H1 (cell line): ENCODE measurements around the gene AUH. TPM values are rescaled to one million over a fixed set of nuclear protein-coding genes. Genes with fewer than 3 reads are reported as not detected.

Experiments
- CTCF ChIA-PET: fragments of 300-600 bp; sonication (Branson Sonifier 250); formaldehyde crosslinking; loops from one replicate; lab custom pipeline; 2021; ENCODE audit not compliant: partially characterized antibody; lab: Charles Lee
- POLR2A ChIA-PET: fragments of 300-600 bp; sonication (Branson Sonifier 250); formaldehyde crosslinking; loops from one replicate; lab custom pipeline; 2021; ENCODE audit warnings: inconsistent platforms; ENCODE audit not compliant: partially characterized antibody; lab: Charles Lee
- DNase-seq, 2 experiments: peaks; one replicate each; pipeline versions ENCODE4 v3.0.0 to v3.0.0-alpha.2; 2010 to 2022; ENCODE audit warnings: low spot score in 2 of 2, low read depth in 1 of 2, mixed read lengths in 1 of 2
- FAIRE-seq: peaks from 2 replicates; lab custom pipeline; 2011; peaks lifted over from hg19 to GRCh38; lab: Jason Lieb, UNC
- H2AFZ ChIP-seq: 2 replicates; pipeline ENCODE4 v1.8.1; 2012; ENCODE audit warnings: low read length, inconsistent platforms
- H2AK5ac ChIP-seq: 2 replicates; pipeline ENCODE4 v1.6.1; 2013; ENCODE audit warnings: low read depth, low read length
- H2BK120ac ChIP-seq: replicated peaks from 2 replicates; pipeline ENCODE3; 2013; ENCODE audit warnings: low read depth, low read length, inconsistent platforms
- H2BK12ac ChIP-seq: 2 replicates; pipeline ENCODE4 v1.6.1; 2013; ENCODE audit warnings: low read depth, low read length
- H2BK15ac ChIP-seq: 2 replicates; pipeline ENCODE4 v1.6.1; 2013; ENCODE audit warnings: low read length
- H2BK20ac ChIP-seq: 2 replicates; pipeline ENCODE4 v1.6.1; 2013; ENCODE audit warnings: low read length
- H2BK5ac ChIP-seq: 2 replicates; pipeline ENCODE4 v1.6.1; 2013; ENCODE audit warnings: low read depth, low read length
- H3K14ac ChIP-seq: 2 replicates; pipeline ENCODE4 v1.6.1; 2013; ENCODE audit warnings: inconsistent platforms; ENCODE audit not compliant: insufficient read length
- H3K18ac ChIP-seq: 2 replicates; pipeline ENCODE4 v1.6.1; 2013; ENCODE audit warnings: low read length; ENCODE audit errors: extremely low read depth
- H3K23ac ChIP-seq: 2 replicates; pipeline ENCODE4 v1.6.1; 2013; ENCODE audit warnings: inconsistent platforms; ENCODE audit not compliant: insufficient read length
- H3K23me2 ChIP-seq: 2 replicates; pipeline ENCODE4 v1.6.1; 2013; ENCODE audit warnings: low read depth, low read length
- H3K27ac ChIP-seq: 2 replicates; pipeline ENCODE4 v1.6.1; 2011; ENCODE audit warnings: low read depth, low read length, inconsistent platforms
- H3K27me3 ChIP-seq, 4 experiments: replicated peaks in 1 of 4; 1 replicate in 1 of 4; 2 replicates in 3 of 4; pipeline versions ENCODE4 v1.6.1 to v1.8.1; 2011 to 2013; ENCODE audit warnings: low read length in 3 of 4, mild to moderate bottlenecking in 3 of 4, inconsistent platforms in 2 of 4, mixed read lengths in 2 of 4, moderate library complexity in 1 of 4; ENCODE audit not compliant: control insufficient read depth in 3 of 4, insufficient read depth in 3 of 4; ENCODE audit errors: extremely low read depth in 1 of 4
- H3K36me3 ChIP-seq, 4 experiments: 2 replicates each; pipeline versions ENCODE4 v1.6.1 to v1.8.1; 2011 to 2013; ENCODE audit warnings: mild to moderate bottlenecking in 4 of 4, low read length in 3 of 4, moderate library complexity in 2 of 4, control low read depth in 1 of 4, inconsistent platforms in 1 of 4; ENCODE audit not compliant: insufficient read depth in 4 of 4, control insufficient read depth in 2 of 4
- H3K4ac ChIP-seq: replicated peaks from 2 replicates; pipeline ENCODE3; 2013; ENCODE audit warnings: low read length, low read depth, mixed read lengths, inconsistent platforms; ENCODE audit not compliant: insufficient read length
- H3K4me1 ChIP-seq, 4 experiments: replicated peaks in 1 of 4; 1 replicate in 1 of 4; 2 replicates in 3 of 4; pipeline versions ENCODE4 v1.6.1 to v1.8.1; 2011 to 2013; ENCODE audit warnings: low read length in 3 of 4, inconsistent platforms in 2 of 4, mixed read lengths in 1 of 4; ENCODE audit not compliant: insufficient read depth in 4 of 4, control insufficient read depth in 3 of 4
- H3K4me2 ChIP-seq, 2 experiments: 2 replicates each; pipeline versions ENCODE4 v1.6.1 to v1.8.1; 2011 to 2013; ENCODE audit warnings: low read depth in 2 of 2, low read length in 2 of 2, control low read depth in 1 of 2, inconsistent platforms in 1 of 2, mild to moderate bottlenecking in 1 of 2; ENCODE audit not compliant: insufficient read depth in 1 of 2
- H3K4me3 ChIP-seq, 4 experiments: fragments of 200-600, 300-600 bp in 1 of 4; sonication (generic), shearing (Covaris generic), sonication (Bioruptor Twin) in 1 of 4; 2 replicates each; pipeline versions ENCODE4 v1.5.1 to v1.8.1; 2011 to 2016; ENCODE audit warnings: low read length in 4 of 4, low read depth in 3 of 4, control low read depth in 2 of 4, inconsistent platforms in 2 of 4, mild to moderate bottlenecking in 2 of 4, mixed read lengths in 1 of 4, moderate library complexity in 1 of 4; ENCODE audit not compliant: insufficient read depth in 2 of 4; ENCODE audit errors: extremely low read depth in 1 of 4
- H3K56ac ChIP-seq: replicated peaks from 2 replicates; pipeline ENCODE3; 2013; ENCODE audit warnings: low read depth, mild to moderate bottlenecking, mixed read lengths, low read length, inconsistent platforms; ENCODE audit not compliant: insufficient read length
- H3K79me1 ChIP-seq: 2 replicates; pipeline ENCODE4 v1.6.1; 2013; ENCODE audit warnings: low read depth, low read length, control low read depth
- H3K79me2 ChIP-seq, 2 experiments: 2 replicates each; pipeline versions ENCODE4 v1.6.1 to v1.8.1; 2012 to 2013; ENCODE audit warnings: low read length in 2 of 2, mild to moderate bottlenecking in 2 of 2, inconsistent platforms in 1 of 2; ENCODE audit not compliant: insufficient read depth in 2 of 2, control insufficient read depth in 1 of 2
- H3K9ac ChIP-seq, 4 experiments: replicated peaks in 1 of 4; 1 replicate in 1 of 4; 2 replicates in 3 of 4; pipeline versions ENCODE4 v1.6.1 to v1.8.1; 2011 to 2013; ENCODE audit warnings: low read depth in 3 of 4, low read length in 3 of 4, control low read depth in 2 of 4, mild to moderate bottlenecking in 2 of 4, moderate library complexity in 2 of 4, inconsistent platforms in 1 of 4; ENCODE audit errors: extremely low read depth in 1 of 4
- H3K9me3 ChIP-seq, 2 experiments: 2 replicates each; pipeline versions ENCODE4 v1.6.1 to v1.8.1; 2012 to 2013; ENCODE audit warnings: mild to moderate bottlenecking in 2 of 2, moderate library complexity in 2 of 2, control low read depth in 1 of 2, inconsistent platforms in 1 of 2, low read depth in 1 of 2, low read length in 1 of 2, mixed read lengths in 1 of 2; ENCODE audit not compliant: insufficient read depth in 2 of 2
- H4K20me1 ChIP-seq, 2 experiments: replicated peaks in 1 of 2; 2 replicates each; pipeline versions ENCODE3 to v1.8.1; 2011 to 2013; ENCODE audit warnings: inconsistent platforms in 2 of 2, low read length in 2 of 2, mild to moderate bottlenecking in 1 of 2; ENCODE audit not compliant: insufficient read depth in 2 of 2, control insufficient read depth in 1 of 2
- H4K5ac ChIP-seq: 2 replicates; pipeline ENCODE4 v1.6.1; 2013; ENCODE audit warnings: low read length, low read depth, mixed read lengths, inconsistent platforms; ENCODE audit not compliant: insufficient read length
- H4K8ac ChIP-seq: 2 replicates; pipeline ENCODE4 v1.8.0; 2013; ENCODE audit warnings: mild to moderate bottlenecking, moderate library complexity, low read length, inconsistent platforms; ENCODE audit not compliant: insufficient read depth; ENCODE audit errors: extremely low read depth
- H4K91ac ChIP-seq: replicated peaks from 2 replicates; pipeline ENCODE3; 2013; ENCODE audit warnings: low read length, mixed read lengths, inconsistent platforms; ENCODE audit not compliant: insufficient read length
- CBX8 ChIP-seq: fragments of 300-800, 300-1000 bp; sonication (generic); IDR thresholded peaks from 2 replicates; pipeline ENCODE4 v1.7.1; 2016; ENCODE audit warnings: low read depth, low read length, borderline replicate concordance
- CHD1 ChIP-seq: IDR thresholded peaks from 2 replicates; pipeline ENCODE4 v1.6.1; 2012; ENCODE audit warnings: low read depth, low read length, improper control_type of control experiment
- WGBS, 2 experiments: shearing (Covaris generic) in 1 of 2; methylation state at CpG; one replicate each; pipeline versions ENCODE4 v1.1.6 to v1.1.7; 2013 to 2015; ENCODE audit warnings: low lambda C conversion rate in 2 of 2, mixed read lengths in 2 of 2, inconsistent platforms in 1 of 2, low coverage in 1 of 2, missing lambda C conversion rate in 1 of 2; ENCODE audit not compliant: insufficient replicate concordance in 2 of 2, insufficient coverage in 1 of 2, insufficient read length in 1 of 2; ENCODE audit errors: extremely low coverage in 1 of 2, missing lambda C conversion rate in 1 of 2; 5-methylcytosine and 5-hydroxymethylcytosine counted together
- polyA plus RNA-seq, 7 experiments: library from polyadenylated mRNA; depleted of rRNA in 3 of 7; stranded (reverse) in 5 of 7; unstranded in 2 of 7; fragments of >200 nt in 5 of 7; fragments of 200-250 nt in 2 of 7; gene quantifications; 1 replicate in 5 of 7; 2 replicates in 1 of 7; 4 replicates in 1 of 7; pipeline versions ENCODE4 v1.2.1 to v1.2.3, GENCODE V29; 2011 to 2013; ENCODE audit warnings: missing spikeins in 2 of 7, mixed read lengths in 2 of 7
- total RNA-seq: library from RNA; stranded (reverse); fragmentation: NEBNext Ultra II Directional; extraction: Animal tissue kit (Norgen Biotek cat#: 25700); gene quantifications from 2 replicates; pipeline ENCODE4 v1.2.1, GENCODE V29; 2021
- TF ChIP-seq, protein P1 (sequence below): IDR thresholded peaks from 2 replicates; pipeline ENCODE4 v1.6.1; 2011; ENCODE audit warnings: low read length, improper control_type of control experiment

AUH gene
- total and polyA plus RNA-seq, 2 of the 8 experiments (the other 6 are each of a cell fraction or from before 2014, with no cell fraction given) = 5.8 to 21.9 TPM

DNA sequence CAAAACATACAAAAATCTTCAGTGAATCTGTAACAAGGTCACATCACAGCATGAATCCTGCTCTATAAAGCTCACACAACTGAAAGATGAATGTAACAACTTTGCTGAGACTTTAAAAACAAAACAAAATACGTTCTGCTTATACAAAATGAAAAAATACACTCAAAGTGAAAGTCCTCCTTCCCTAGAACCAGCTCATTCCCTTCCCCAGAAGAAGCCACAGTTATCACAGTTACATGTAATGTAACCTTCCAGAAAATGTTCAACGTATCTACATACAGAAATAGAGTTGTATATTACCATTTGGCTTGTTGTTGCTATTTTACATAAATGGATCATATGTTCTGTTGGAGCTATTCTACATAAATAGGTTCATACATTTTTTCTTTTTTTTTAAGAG, 2.6 kb downstream of the AUH start:
- Histone ChIP-seq H3K27me3 (no peaks in the 10 kb centered on the region), H3K14ac (no peak overlapping the region), H3K4me2 (no peak overlapping the region), H4K5ac (no peak overlapping the region), H3K18ac (no peak overlapping the region), H2BK5ac (no peak overlapping the region), H3K9me3 (no peaks in the 10 kb centered on the region; a peak in 1 of 4 replicates), H3K9ac (no peak overlapping the region; a peak in 1 of 7 replicates), H3K56ac (no peak overlapping the region), H3K79me2 (peaks cover 16 to 67% of the 10 kb centered on the region in 2 experiments), H2BK20ac (no peak overlapping the region), H2BK12ac (no peak overlapping the region), H4K8ac (no peak overlapping the region), H3K36me3 (peaks cover 0 to 23% (median 5%) of the 10 kb centered on the region in 4 experiments; a peak in 5 of 8 replicates), H2AK5ac (no peak overlapping the region), H3K27ac (no peak overlapping the region), H3K4me3 (no peak overlapping the region), H3K23ac (no peak overlapping the region), H3K4ac (no peak overlapping the region), H3K23me2 (peaks cover 4% of the 10 kb centered on the region; the same call in 1 of the 2 replicates), H2AFZ (no peak overlapping the region), H3K4me1 (peaks cover 4 to 10% (median 9%) of the 10 kb centered on the region in 4 experiments; a peak in 6 of 7 replicates), H2BK120ac (no peak overlapping the region), H2BK15ac (no peak overlapping the region), H4K20me1 (peaks cover 7 to 12% of the 10 kb centered on the region in 2 experiments), H4K91ac (no peak overlapping the region), H3K79me1 (peaks cover 3% of the 10 kb centered on the region; the same call in 1 of the 2 replicates)
- TF ChIP-seq, protein P1, sequence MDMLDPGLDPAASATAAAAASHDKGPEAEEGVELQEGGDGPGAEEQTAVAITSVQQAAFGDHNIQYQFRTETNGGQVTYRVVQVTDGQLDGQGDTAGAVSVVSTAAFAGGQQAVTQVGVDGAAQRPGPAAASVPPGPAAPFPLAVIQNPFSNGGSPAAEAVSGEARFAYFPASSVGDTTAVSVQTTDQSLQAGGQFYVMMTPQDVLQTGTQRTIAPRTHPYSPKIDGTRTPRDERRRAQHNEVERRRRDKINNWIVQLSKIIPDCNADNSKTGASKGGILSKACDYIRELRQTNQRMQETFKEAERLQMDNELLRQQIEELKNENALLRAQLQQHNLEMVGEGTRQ = no peak
- TF ChIP-seq CBX8 (no peak), CHD1 (no peak)
- ChIA-PET CTCF (interaction anchor here (0.7 to 2.5 kb wide), 4 partner anchors 13 to 445 kb away, joined by 3 to 7 read pairs (median 3); no protein-coding TSS in a partner anchor), POLR2A (interaction anchor here (1.1 to 5.0 kb wide), 3 partner anchors 12 to 67 kb away, joined by 3 to 30 read pairs (median 8); no protein-coding TSS in a partner anchor)
- DNase-seq (no peak), FAIRE-seq (no peak)
- WGBS, 2 experiments = 86% methylated on average over 2 of the region's 2 CpGs; no CpG with 5 or more reads in 1 of the 2 experiments
